Neural cell (in vitro differentiated cells): ENCODE data around the gene EXO1.

Source experiments
- CTCF ChIP-seq: fragments of 450-650 bp; IDR thresholded peaks from 2 replicates; pipeline ENCODE4 v1.5.1; 2014; ENCODE audit warnings: antibody characterized with exemption, mild to moderate bottlenecking, moderate library complexity; ENCODE audit not compliant: poor library complexity, severe bottlenecking
- EP300 ChIP-seq: fragments of 450-650 bp; conservative IDR thresholded peaks from 2 replicates; pipeline ENCODE4 v1.6.1; 2014; ENCODE audit warnings: antibody characterized with exemption, mild to moderate bottlenecking, moderate library complexity; ENCODE audit not compliant: poor library complexity, severe bottlenecking
- EZH2 ChIP-seq: fragments of 200-600, 300-800 bp; shearing (Covaris generic), sonication (generic); IDR thresholded peaks from 2 replicates; pipeline ENCODE4 v1.6.1; 2014; ENCODE audit warnings: antibody characterized with exemption, low read length, borderline replicate concordance, mild to moderate bottlenecking; ENCODE audit not compliant: insufficient read depth, poor library complexity, severe bottlenecking
- MXI1 ChIP-seq: fragments of 450-650 bp; conservative IDR thresholded peaks from 2 replicates; pipeline ENCODE4 v1.6.1; 2014; ENCODE audit warnings: antibody characterized with exemption, mild to moderate bottlenecking; ENCODE audit not compliant: poor library complexity, severe bottlenecking
- POLR2AphosphoS5 ChIP-seq: IDR thresholded peaks from 2 replicates; pipeline ENCODE4 v1.6.1; 2012
- RAD21 ChIP-seq: fragments of 450-650 bp; conservative IDR thresholded peaks from 2 replicates; pipeline ENCODE4 v1.6.1; 2014; ENCODE audit warnings: antibody characterized with exemption, mild to moderate bottlenecking, moderate library complexity
- SMC3 ChIP-seq: fragments of 450-650 bp; conservative IDR thresholded peaks from 2 replicates; pipeline ENCODE4 v1.6.1; 2014; ENCODE audit warnings: antibody characterized with exemption, mild to moderate bottlenecking, moderate library complexity; ENCODE audit not compliant: poor library complexity
- TAF1 ChIP-seq: IDR thresholded peaks from 2 replicates; pipeline ENCODE4 v1.6.1; 2012; ENCODE audit warnings: low read depth
- TF ChIP-seq, protein P1 (sequence below): IDR thresholded peaks from 2 replicates; pipeline ENCODE4 v1.6.1; 2012; ENCODE audit warnings: borderline replicate concordance

DNA sequence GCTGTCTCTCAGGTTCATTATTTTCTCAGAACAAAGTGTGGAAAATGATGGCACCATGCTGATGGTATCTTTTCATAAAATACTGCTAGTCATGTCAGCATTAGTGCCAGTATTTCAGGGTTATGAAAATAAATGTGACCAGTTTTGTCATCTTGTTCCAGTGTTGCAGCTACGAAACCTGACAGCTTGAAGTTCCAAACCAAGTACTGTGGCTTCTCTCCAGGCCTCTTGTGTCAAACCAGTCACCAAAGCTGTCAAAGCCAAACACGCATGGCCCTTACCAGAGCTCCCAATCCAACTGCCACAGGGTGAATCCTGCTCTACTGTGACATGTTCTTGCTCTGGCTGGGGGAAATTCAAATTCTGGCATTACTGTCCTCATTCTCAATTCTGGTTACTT, 20.7 kb upstream of the EXO1 start:
- TF ChIP-seq RAD21 (no peak), CTCF (no peak), TAF1 (no peak), EP300 (peak; percentile 70), MXI1 (no peak), SMC3 (no peak), POLR2AphosphoS5 (peak; percentile 50), EZH2 (no peak)
- TF ChIP-seq, protein P1, sequence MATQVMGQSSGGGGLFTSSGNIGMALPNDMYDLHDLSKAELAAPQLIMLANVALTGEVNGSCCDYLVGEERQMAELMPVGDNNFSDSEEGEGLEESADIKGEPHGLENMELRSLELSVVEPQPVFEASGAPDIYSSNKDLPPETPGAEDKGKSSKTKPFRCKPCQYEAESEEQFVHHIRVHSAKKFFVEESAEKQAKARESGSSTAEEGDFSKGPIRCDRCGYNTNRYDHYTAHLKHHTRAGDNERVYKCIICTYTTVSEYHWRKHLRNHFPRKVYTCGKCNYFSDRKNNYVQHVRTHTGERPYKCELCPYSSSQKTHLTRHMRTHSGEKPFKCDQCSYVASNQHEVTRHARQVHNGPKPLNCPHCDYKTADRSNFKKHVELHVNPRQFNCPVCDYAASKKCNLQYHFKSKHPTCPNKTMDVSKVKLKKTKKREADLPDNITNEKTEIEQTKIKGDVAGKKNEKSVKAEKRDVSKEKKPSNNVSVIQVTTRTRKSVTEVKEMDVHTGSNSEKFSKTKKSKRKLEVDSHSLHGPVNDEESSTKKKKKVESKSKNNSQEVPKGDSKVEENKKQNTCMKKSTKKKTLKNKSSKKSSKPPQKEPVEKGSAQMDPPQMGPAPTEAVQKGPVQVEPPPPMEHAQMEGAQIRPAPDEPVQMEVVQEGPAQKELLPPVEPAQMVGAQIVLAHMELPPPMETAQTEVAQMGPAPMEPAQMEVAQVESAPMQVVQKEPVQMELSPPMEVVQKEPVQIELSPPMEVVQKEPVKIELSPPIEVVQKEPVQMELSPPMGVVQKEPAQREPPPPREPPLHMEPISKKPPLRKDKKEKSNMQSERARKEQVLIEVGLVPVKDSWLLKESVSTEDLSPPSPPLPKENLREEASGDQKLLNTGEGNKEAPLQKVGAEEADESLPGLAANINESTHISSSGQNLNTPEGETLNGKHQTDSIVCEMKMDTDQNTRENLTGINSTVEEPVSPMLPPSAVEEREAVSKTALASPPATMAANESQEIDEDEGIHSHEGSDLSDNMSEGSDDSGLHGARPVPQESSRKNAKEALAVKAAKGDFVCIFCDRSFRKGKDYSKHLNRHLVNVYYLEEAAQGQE, result no peak
